ENCODE measurements around the gene PRKCE.
"Not testable (repeated sequence)": the region's sequence is repeated elsewhere in the genome, so short reads cannot be mapped to it uniquely, and the experiment has no call there.

PRKCE gene

DNA sequence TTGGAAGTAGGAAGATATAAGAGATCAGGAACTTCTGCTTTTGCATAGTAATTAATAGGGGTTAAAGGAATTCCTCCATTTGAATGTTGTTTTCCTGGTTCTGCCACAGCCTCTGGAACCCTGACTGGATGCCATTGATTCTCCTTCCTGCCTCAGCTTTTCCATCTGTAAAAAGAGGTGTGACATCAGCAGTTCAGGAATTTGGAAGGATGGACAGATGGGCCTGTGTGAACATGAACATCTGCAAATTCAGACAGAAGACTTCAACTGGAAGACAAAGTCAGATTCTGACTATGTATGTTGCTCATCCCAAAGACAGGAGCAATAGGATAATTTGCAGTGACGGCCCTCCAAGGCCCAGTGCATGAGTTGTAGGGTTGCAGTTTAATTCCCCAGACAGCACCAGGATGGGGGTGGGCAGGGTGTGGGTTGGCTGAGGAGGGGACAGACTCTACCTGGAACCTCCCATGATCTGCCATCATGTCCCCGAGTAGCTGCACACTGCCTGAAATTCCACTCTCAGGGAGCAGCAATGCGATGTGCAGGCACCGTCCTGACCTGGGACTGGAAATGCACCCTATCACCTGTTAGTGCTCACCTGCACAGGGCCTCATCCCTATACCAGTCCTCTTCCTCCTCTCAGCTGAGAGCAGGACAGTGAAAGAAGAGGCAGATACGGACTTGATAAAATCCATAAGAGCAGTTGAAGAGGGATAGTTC, 546.8 kb downstream of the PRKCE start:
- H3K9me3 ChIP-seq (ENCODE audit: low read depth, low read length), result no peaks in the 10 kb centered on the region
- no peak overlapping the region for H3K4me3 ChIP-seq
- no peak for DNase-seq (ENCODE audit: low read depth, low spot score)
- no peak overlapping the region for H3K27ac ChIP-seq
- no peak overlapping the region for H3K9ac ChIP-seq (ENCODE audit: insufficient read length)
- no peaks in the 10 kb centered on the region for H3K36me3 ChIP-seq (ENCODE audit: insufficient read depth, low read length)
- no peak for TF ChIP-seq POLR2AphosphoS5 (IDR thresholded peaks at IDR 0.05; ENCODE audit: borderline replicate concordance, low read depth, low read length)
- no peak for TF ChIP-seq FOXP2 (optimal IDR thresholded peaks at IDR 0.05; ENCODE audit: control extremely low read depth, extremely low read length, insufficient read depth)
- no peak for TF ChIP-seq EZH2 (IDR thresholded peaks at IDR 0.05)

DNA sequence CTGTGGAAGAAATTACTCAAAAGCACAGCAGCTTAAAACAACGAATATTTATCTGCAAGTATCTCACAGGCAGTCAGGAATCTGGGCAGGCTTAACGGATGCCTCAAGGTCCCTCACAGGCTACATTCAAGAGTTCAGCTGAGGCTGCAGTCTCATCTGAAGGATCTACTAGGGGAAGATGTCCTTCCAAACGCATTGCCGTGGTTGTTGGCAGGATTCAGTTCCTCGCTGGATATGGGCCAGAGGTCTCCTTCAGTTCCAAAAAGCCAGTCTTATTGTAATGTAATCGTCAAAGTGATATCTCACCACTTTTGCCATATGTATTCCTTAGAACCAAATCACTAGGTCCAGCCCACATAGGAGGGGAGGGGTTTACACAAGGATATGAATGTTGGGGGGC, 547.5 kb downstream of the PRKCE start:
- no peak overlapping the region for H3K4me3 ChIP-seq
- no peak for DNase-seq (ENCODE audit: low read depth, low spot score)
- no peak for TF ChIP-seq POLR2AphosphoS5 (IDR thresholded peaks at IDR 0.05; ENCODE audit: borderline replicate concordance, low read depth, low read length)
- TF ChIP-seq FOXP2 (optimal IDR thresholded peaks at IDR 0.05; ENCODE audit: control extremely low read depth, extremely low read length, insufficient read depth), result no peak
- no peak for TF ChIP-seq EZH2 (IDR thresholded peaks at IDR 0.05)
- H3K9me3 ChIP-seq (ENCODE audit: low read depth, low read length), result no peaks in the 10 kb centered on the region
- H3K9ac ChIP-seq (ENCODE audit: insufficient read length), result no peak overlapping the region
- no peaks in the 10 kb centered on the region for H3K36me3 ChIP-seq (ENCODE audit: insufficient read depth, low read length)
- H3K27ac ChIP-seq, result no peak overlapping the region

- Histone ChIP-seq H3K4me3 (no peak overlapping the region), H3K36me3 (ENCODE audit: insufficient read depth, low read length) (no peaks in the 10 kb centered on the region), H3K9me3 (ENCODE audit: low read depth, low read length) (no peaks in the 10 kb centered on the region), H3K9ac (ENCODE audit: insufficient read length) (no peak overlapping the region), H3K27ac (no peak overlapping the region)
- no peak for DNase-seq (ENCODE audit: low read depth, low spot score)
- TF ChIP-seq EZH2 (IDR thresholded peaks at IDR 0.05) (no peak), POLR2AphosphoS5 (IDR thresholded peaks at IDR 0.05; ENCODE audit: borderline replicate concordance, low read depth, low read length) (no peak)
These were observed 548.7 kb downstream of the PRKCE start for GRCh38 chr2:46200100-46200690.

GRCh38 chr2:46200861-46201605, 549.6 kb downstream of the PRKCE start:
- H3K9ac ChIP-seq (ENCODE audit: insufficient read length), result no peak overlapping the region
- DNase-seq (ENCODE audit: low read depth, low spot score), result no peak
- no peaks in the 10 kb centered on the region for H3K36me3 ChIP-seq (ENCODE audit: insufficient read depth, low read length)
- TF ChIP-seq EZH2 (IDR thresholded peaks at IDR 0.05) (no peak), FOXP2 (optimal IDR thresholded peaks at IDR 0.05; ENCODE audit: control extremely low read depth, extremely low read length, insufficient read depth) (no peak), POLR2AphosphoS5 (IDR thresholded peaks at IDR 0.05; ENCODE audit: borderline replicate concordance, low read depth, low read length) (no peak)
- no peaks in the 10 kb centered on the region for H3K9me3 ChIP-seq (ENCODE audit: low read depth, low read length)
- H3K4me3 ChIP-seq, result no peak overlapping the region
- H3K27ac ChIP-seq, result no peak overlapping the region

GRCh38 chr2:46202453-46202852, 551.0 kb downstream of the PRKCE start:
- no peaks in the 10 kb centered on the region for H3K9me3 ChIP-seq (ENCODE audit: low read depth, low read length)
- H3K36me3 ChIP-seq (ENCODE audit: insufficient read depth, low read length), result no peaks in the 10 kb centered on the region
- H3K27ac ChIP-seq, result no peak overlapping the region
- H3K4me3 ChIP-seq, result no peak overlapping the region
- no peak for DNase-seq (ENCODE audit: low read depth, low spot score)
- TF ChIP-seq POLR2AphosphoS5 (IDR thresholded peaks at IDR 0.05; ENCODE audit: borderline replicate concordance, low read depth, low read length) (no peak), EZH2 (IDR thresholded peaks at IDR 0.05) (no peak), FOXP2 (optimal IDR thresholded peaks at IDR 0.05; ENCODE audit: control extremely low read depth, extremely low read length, insufficient read depth) (no peak)
- H3K9ac ChIP-seq (ENCODE audit: insufficient read length), result no peak overlapping the region

DNA sequence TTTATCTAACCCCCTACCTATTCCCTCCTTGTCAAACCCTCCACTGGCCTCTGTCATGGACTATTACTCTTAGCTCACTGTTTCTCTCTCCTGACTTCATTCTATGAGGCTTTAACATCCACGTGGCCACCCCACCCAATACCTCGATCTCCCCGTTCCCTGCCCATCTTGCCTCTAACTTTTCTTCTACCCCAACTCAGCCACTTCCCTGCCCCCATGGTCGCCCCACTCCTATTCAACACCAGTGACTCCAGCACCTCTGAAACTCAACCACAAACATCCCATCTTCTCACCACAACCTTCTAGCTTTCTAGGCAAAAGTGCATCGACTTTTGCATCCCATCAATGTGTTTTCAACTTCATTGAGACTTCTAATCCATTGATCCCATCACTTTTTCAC, 551.5 kb downstream of the PRKCE start:
- no peaks in the 10 kb centered on the region for H3K36me3 ChIP-seq (ENCODE audit: insufficient read depth, low read length)
- H3K9me3 ChIP-seq (ENCODE audit: low read depth, low read length), result no peaks in the 10 kb centered on the region
- H3K4me3 ChIP-seq, result no peak overlapping the region
- DNase-seq (ENCODE audit: low read depth, low spot score), result no peak
- no peak overlapping the region for H3K9ac ChIP-seq (ENCODE audit: insufficient read length)
- TF ChIP-seq EZH2 (IDR thresholded peaks at IDR 0.05) (no peak), POLR2AphosphoS5 (IDR thresholded peaks at IDR 0.05; ENCODE audit: borderline replicate concordance, low read depth, low read length) (no peak), FOXP2 (optimal IDR thresholded peaks at IDR 0.05; ENCODE audit: control extremely low read depth, extremely low read length, insufficient read depth) (no peak)
- H3K27ac ChIP-seq, result no peak overlapping the region

DNA sequence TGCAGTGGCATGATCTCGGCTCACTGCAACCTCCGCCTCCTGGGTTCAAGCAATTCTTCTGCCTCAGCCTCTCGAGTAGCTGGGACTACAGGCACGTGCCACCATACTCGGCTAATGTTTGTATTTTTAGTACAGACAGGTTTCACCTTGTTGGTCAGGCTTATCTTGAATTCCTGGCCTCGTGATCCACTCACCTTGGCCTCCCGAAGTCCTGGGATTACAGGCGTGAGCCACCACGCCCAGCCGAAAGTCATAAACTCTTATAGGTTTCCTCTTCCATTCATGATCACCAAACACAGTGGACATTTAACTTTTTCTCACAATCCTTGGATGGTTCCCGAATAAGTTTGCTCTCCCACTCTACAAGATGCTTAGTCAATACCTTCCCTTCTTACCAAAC, 552.2 kb downstream of the PRKCE start:
- H3K36me3 ChIP-seq (ENCODE audit: insufficient read depth, low read length); H3K27ac ChIP-seq; DNase-seq (ENCODE audit: low read depth, low spot score); H3K4me3 ChIP-seq; H3K9me3 ChIP-seq (ENCODE audit: low read depth, low read length); H3K9ac ChIP-seq (ENCODE audit: insufficient read length): not testable (repeated sequence)

DNA sequence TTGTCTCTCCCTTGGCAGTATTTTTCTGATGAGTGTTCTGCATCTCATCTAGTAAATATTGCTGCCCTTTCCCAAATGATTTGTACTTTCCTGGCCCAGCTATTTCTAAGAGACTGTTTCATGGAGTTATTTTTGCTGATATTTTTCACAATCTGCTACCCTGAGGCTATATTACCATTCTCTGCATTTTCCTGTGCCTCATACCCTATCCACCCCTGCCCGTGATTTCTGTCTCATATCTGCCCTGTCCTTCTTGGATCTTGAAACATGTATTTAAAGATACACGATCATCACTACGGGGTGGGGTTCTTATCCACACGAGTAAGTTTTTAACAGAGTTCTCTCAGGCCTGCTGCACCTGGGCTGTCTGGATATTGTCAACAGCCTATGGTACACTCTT, 556.1 kb downstream of the PRKCE start:
- DNase-seq (ENCODE audit: low read depth, low spot score), result no peak
- TF ChIP-seq EZH2 (IDR thresholded peaks at IDR 0.05), result no peak
- no peak for TF ChIP-seq POLR2AphosphoS5 (IDR thresholded peaks at IDR 0.05; ENCODE audit: borderline replicate concordance, low read depth, low read length)
- TF ChIP-seq FOXP2 (optimal IDR thresholded peaks at IDR 0.05; ENCODE audit: control extremely low read depth, extremely low read length, insufficient read depth), result no peak
- Histone ChIP-seq H3K9ac (ENCODE audit: insufficient read length) (no peak overlapping the region), H3K4me3 (no peak overlapping the region), H3K27ac (no peak overlapping the region), H3K9me3 (ENCODE audit: low read depth, low read length) (peaks cover 5% of the 10 kb centered on the region; the same call in 1 of the 2 replicates), H3K36me3 (ENCODE audit: insufficient read depth, low read length) (no peaks in the 10 kb centered on the region)
